ENCODE measurements around the gene BHLHA9. TPM values are rescaled to one million over a fixed set of nuclear protein-coding genes. Genes with fewer than 3 reads are reported as not detected.

The BHLHA9 gene
- total RNA-seq, 4 donors from 2014 or later: not detected

GRCh38 chr17:1275962-1276736, 5.9 kb downstream of the BHLHA9 start:
- Histone ChIP-seq H3K36me3 (no peaks in the 10 kb centered on the region), H3K27ac (no peak overlapping the region), H3K4me3 (no peak overlapping the region), H3K27me3 (peaks cover 60% of the 10 kb centered on the region), H3K9me3 (no peaks in the 10 kb centered on the region), H3K4me1 (peaks cover 0 to 10% (median 3%) of the 10 kb centered on the region in 3 donors)
- peak; percentile 63 for ATAC-seq
- 5 to 11% methylated on average over 2 to 18 of the region's 28 CpGs for WGBS, 2 donors (ENCODE audit: low coverage in 1 of 2)
- TF ChIP-seq CTCF (IDR thresholded peaks at IDR 0.05): peak in 3 of 4 experiments; percentile 69 to 86 (median 71)
- no peak for TF ChIP-seq POLR2AphosphoS5 (IDR thresholded peaks at IDR 0.05)

DNA sequence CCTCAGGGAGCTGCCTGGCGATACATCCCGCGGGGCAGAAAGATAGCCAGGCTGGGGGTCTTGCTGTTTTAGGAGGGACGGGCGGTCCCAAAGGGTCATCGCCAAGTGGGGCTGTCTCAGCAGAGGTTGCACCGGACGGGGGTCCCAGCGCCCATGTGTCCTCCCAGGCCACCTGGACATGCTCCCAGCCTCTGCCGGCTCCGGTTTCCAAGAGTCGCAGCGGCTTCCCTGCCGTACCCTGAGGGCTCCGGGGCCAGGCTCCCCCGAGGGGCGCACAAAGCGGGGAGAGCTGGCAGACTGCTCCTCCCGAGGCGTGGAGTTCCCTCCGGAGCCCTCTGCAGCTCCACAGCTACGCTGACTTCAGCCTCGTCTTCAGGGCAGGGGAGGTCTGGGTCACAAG, 10.4 kb downstream of the BHLHA9 start:
- no peak for ATAC-seq
- no peaks in the 10 kb centered on the region for H3K36me3 ChIP-seq
- H3K9me3 ChIP-seq: no peaks in the 10 kb centered on the region
- 76% methylated on average over 4 of the region's 23 CpGs; no CpG with 5 or more reads in 1 of the 2 donors for WGBS, 2 donors (ENCODE audit: low coverage in 1 of 2)
- TF ChIP-seq POLR2A (IDR thresholded peaks at IDR 0.05): no peak
- no peak for TF ChIP-seq POLR2AphosphoS5 (IDR thresholded peaks at IDR 0.05)
- TF ChIP-seq CTCF (IDR thresholded peaks at IDR 0.05): no peak
- no peak for TF ChIP-seq EP300 (IDR thresholded peaks at IDR 0.05)
- no peak overlapping the region for H3K4me3 ChIP-seq
- H3K27ac ChIP-seq: no peak overlapping the region
- H3K4me1 ChIP-seq: peaks cover 0 to 7% (median 3%) of the 10 kb centered on the region in 3 donors
- peaks cover 29% of the 10 kb centered on the region for H3K27me3 ChIP-seq

DNA sequence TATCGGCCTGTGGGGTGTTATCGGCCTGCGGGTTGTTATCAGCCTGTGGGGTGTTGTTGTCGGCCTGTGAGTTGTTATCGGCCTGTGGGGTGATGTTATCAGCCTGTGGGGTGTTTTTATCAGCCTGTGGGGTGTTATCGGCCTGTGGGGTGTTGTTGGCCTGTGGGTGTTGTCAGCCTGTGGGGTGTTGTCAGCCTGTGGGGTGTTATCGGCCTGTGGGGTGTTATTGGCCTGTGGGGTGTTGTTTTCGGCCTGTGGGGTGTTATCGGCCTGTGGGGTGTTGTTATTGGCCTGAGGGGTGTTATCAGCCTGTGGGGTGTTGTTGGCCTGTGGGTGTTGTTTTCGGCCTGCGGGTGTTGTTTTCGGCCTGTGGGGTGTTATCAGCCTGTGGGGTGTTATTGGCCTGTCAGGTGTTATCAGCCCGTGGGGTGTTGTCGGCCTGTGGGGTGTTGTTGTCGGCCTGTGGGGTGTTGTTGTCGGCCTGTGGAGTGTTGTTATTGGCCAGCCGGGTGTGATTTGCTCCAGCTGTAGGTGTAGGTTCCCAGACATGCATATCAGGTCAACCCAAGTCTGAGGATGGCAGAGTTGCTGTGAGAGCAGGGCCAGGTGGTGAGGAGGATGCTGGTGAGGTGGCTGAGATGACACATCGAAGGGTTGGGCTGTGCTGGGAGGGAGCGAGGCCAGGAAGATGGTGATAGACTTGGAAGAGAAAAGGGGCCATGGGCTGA, 16.3 kb downstream of the BHLHA9 start:
- ATAC-seq: no peak
- Histone ChIP-seq H3K4me1 (no peaks in the 10 kb centered on the region), H3K27me3 (no peaks in the 10 kb centered on the region), H3K36me3 (no peaks in the 10 kb centered on the region), H3K27ac (no peak overlapping the region), H3K4me3 (no peak overlapping the region), H3K9me3 (no peaks in the 10 kb centered on the region)
- 92% methylated on average over 2 to 6 of the region's 19 CpGs for WGBS, 2 donors (ENCODE audit: low coverage in 1 of 2)
- no peak for TF ChIP-seq POLR2A (IDR thresholded peaks at IDR 0.05)
- no peak for TF ChIP-seq CTCF (IDR thresholded peaks at IDR 0.05)
- TF ChIP-seq POLR2AphosphoS5 (IDR thresholded peaks at IDR 0.05): no peak
- TF ChIP-seq EP300 (IDR thresholded peaks at IDR 0.05): no peak

DNA sequence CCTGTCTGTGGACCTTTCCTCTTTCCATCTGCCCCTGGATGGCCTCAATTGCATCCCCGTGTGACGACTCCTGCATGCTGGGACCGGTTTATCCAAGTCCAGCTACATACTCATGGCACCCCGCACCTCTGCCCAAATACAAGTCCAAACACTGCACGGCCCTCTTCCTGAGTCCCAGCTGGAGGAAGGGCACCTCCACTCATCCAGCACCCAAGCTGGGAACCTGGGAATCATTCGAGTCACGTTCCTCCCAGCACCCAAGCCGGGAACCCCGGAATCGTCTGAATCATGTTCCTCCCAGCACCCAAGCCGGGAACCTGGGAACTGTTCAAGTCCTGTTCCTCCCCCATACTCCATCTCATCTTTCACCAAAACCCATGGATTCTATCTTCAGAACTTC, 19.5 kb downstream of the BHLHA9 start:
- H3K4me3 ChIP-seq: no peak overlapping the region
- no peaks in the 10 kb centered on the region for H3K27me3 ChIP-seq
- H3K36me3 ChIP-seq: no peaks in the 10 kb centered on the region
- no peak for TF ChIP-seq CTCF (IDR thresholded peaks at IDR 0.05)
- TF ChIP-seq POLR2A (IDR thresholded peaks at IDR 0.05): no peak
- TF ChIP-seq EP300 (IDR thresholded peaks at IDR 0.05): no peak
- no peak for TF ChIP-seq POLR2AphosphoS5 (IDR thresholded peaks at IDR 0.05)
- no peaks in the 10 kb centered on the region for H3K9me3 ChIP-seq
- H3K27ac ChIP-seq: no peak overlapping the region
- ATAC-seq: no peak
- WGBS, 2 donors (ENCODE audit: low coverage in 1 of 2): 82 to 89% methylated on average over 6 to 9 of the region's 11 CpGs
- H3K4me1 ChIP-seq: no peaks in the 10 kb centered on the region
